Measurements from ENCODE around the gene LDLRAD4. TPM values are rescaled to one million over a fixed set of nuclear protein-coding genes. Genes with fewer than 3 reads are reported as not detected.

LDLRAD4 gene
- total RNA-seq, 1 experiment from 2014 or later: not detected

- H3K79me2 ChIP-seq (ENCODE audit: low read length): no peaks in the 10 kb centered on the region
- no peak overlapping the region for H2AFZ ChIP-seq (ENCODE audit: low read length)
- ChIA-PET CTCF (no interaction called here), POLR2A (ENCODE audit: unreplicated experiment) (no interaction called here)
- no peak overlapping the region for H3K4me2 ChIP-seq (ENCODE audit: low read length)
- no peaks in the 10 kb centered on the region for H4K20me1 ChIP-seq (ENCODE audit: low read length)
- no peak for DNase-seq
- intact Hi-C loops (cut with micrococcal nuclease): no loop called here
- H3K9me3 ChIP-seq (ENCODE audit: low read length): no peaks in the 10 kb centered on the region
- H3K9me2 ChIP-seq (replicated peaks; ENCODE audit: low read length): no peaks in the 10 kb centered on the region
- H3F3A ChIP-seq (ENCODE audit: low read length, unreplicated experiment): no peaks in the 10 kb centered on the region
- no peaks in the 10 kb centered on the region for H3K36me3 ChIP-seq (ENCODE audit: low read depth, low read length)
- no peak for TF ChIP-seq EZH2phosphoT487 (IDR thresholded peaks at IDR 0.05; ENCODE audit: borderline replicate concordance, low read length)
- TF ChIP-seq EZH2 (IDR thresholded peaks at IDR 0.05; ENCODE audit: low read length, unreplicated experiment): no peak
- TF ChIP-seq CTCF (conservative IDR thresholded peaks at IDR 0.05; ENCODE audit: low read depth, low read length): no peak
- H3K4me3 ChIP-seq (ENCODE audit: low read length): no peak overlapping the region
- no peak overlapping the region for H3K27ac ChIP-seq (ENCODE audit: low read length)
- no peak overlapping the region for H3K9ac ChIP-seq (ENCODE audit: low read length)
- H3K4me1 ChIP-seq (ENCODE audit: insufficient read depth, low read length): no peaks in the 10 kb centered on the region
- peaks cover 78% of the 10 kb centered on the region for H3K27me3 ChIP-seq (ENCODE audit: low read length)
- no TSS peak for BruUV-seq (replicated peaks)
- ATAC-seq: no peak
These were observed 149.7 kb downstream of the LDLRAD4 start for GRCh38 chr18:13368080-13368813.

- TF ChIP-seq CTCF (conservative IDR thresholded peaks at IDR 0.05; ENCODE audit: low read depth, low read length): no peak
- no peak for TF ChIP-seq EZH2phosphoT487 (IDR thresholded peaks at IDR 0.05; ENCODE audit: borderline replicate concordance, low read length)
- TF ChIP-seq EZH2 (IDR thresholded peaks at IDR 0.05; ENCODE audit: low read length, unreplicated experiment): no peak
- Histone ChIP-seq H3K9me3 (ENCODE audit: low read length) (no peaks in the 10 kb centered on the region), H4K20me1 (ENCODE audit: low read length) (no peaks in the 10 kb centered on the region), H3K27ac (ENCODE audit: low read length) (no peak overlapping the region), H2AFZ (ENCODE audit: low read length) (no peak overlapping the region), H3K27me3 (ENCODE audit: low read length) (peaks cover 77% of the 10 kb centered on the region), H3K9ac (ENCODE audit: low read length) (no peak overlapping the region), H3K4me3 (ENCODE audit: low read length) (no peak overlapping the region), H3K9me2 (replicated peaks; ENCODE audit: low read length) (no peaks in the 10 kb centered on the region), H3K4me2 (ENCODE audit: low read length) (no peak overlapping the region), H3K4me1 (ENCODE audit: insufficient read depth, low read length) (no peaks in the 10 kb centered on the region), H3F3A (ENCODE audit: low read length, unreplicated experiment) (no peaks in the 10 kb centered on the region), H3K79me2 (ENCODE audit: low read length) (no peaks in the 10 kb centered on the region), H3K36me3 (ENCODE audit: low read depth, low read length) (no peaks in the 10 kb centered on the region)
- POLR2A ChIA-PET (ENCODE audit: unreplicated experiment): no interaction called here
- CTCF ChIA-PET: no interaction called here
- DNase-seq (no peak), ATAC-seq (no peak)
- no TSS peak for BruUV-seq (replicated peaks)
- intact Hi-C loops (cut with micrococcal nuclease): no loop called here
These were observed 150.8 kb downstream of the LDLRAD4 start for GRCh38 chr18:13369353-13369752.

- Histone ChIP-seq H3K4me2 (ENCODE audit: low read length) (no peak overlapping the region), H3K27ac (ENCODE audit: low read length) (no peak overlapping the region), H3K79me2 (ENCODE audit: low read length) (no peaks in the 10 kb centered on the region), H3K4me1 (ENCODE audit: insufficient read depth, low read length) (peaks cover 1% of the 10 kb centered on the region; the same call in 1 of the 2 replicates), H4K20me1 (ENCODE audit: low read length) (no peaks in the 10 kb centered on the region), H3K4me3 (ENCODE audit: low read length) (no peak overlapping the region), H3K9ac (ENCODE audit: low read length) (no peak overlapping the region), H3K9me2 (replicated peaks; ENCODE audit: low read length) (no peaks in the 10 kb centered on the region), H2AFZ (ENCODE audit: low read length) (no peak overlapping the region), H3K9me3 (ENCODE audit: low read length) (no peaks in the 10 kb centered on the region), H3K36me3 (ENCODE audit: low read depth, low read length) (no peaks in the 10 kb centered on the region), H3K27me3 (ENCODE audit: low read length) (peaks cover 72% of the 10 kb centered on the region), H3F3A (ENCODE audit: low read length, unreplicated experiment) (no peaks in the 10 kb centered on the region)
- CTCF ChIA-PET: no interaction called here
- ATAC-seq (no peak), DNase-seq (no peak)
- TF ChIP-seq EZH2 (IDR thresholded peaks at IDR 0.05; ENCODE audit: low read length, unreplicated experiment): no peak
- no peak for TF ChIP-seq EZH2phosphoT487 (IDR thresholded peaks at IDR 0.05; ENCODE audit: borderline replicate concordance, low read length)
- TF ChIP-seq CTCF (conservative IDR thresholded peaks at IDR 0.05; ENCODE audit: low read depth, low read length): no peak
- POLR2A ChIA-PET (ENCODE audit: unreplicated experiment): no interaction called here
- intact Hi-C loops (cut with micrococcal nuclease): no loop called here
- BruUV-seq (replicated peaks): no TSS peak
These were observed 151.4 kb downstream of the LDLRAD4 start for GRCh38 chr18:13369756-13370510.
